Small intestine (tissue), 7 donors: ENCODE measurements around the gene RBMS1. TPM values are rescaled to one million over a fixed set of nuclear protein-coding genes. Genes with fewer than 3 reads are reported as not detected.
"Not testable (repeated sequence)": the region's sequence is repeated elsewhere in the genome, so short reads cannot be mapped to it uniquely, and the experiment has no call there.

Experiments used
- DNase-seq, 2 donors: peaks; one replicate each; pipeline versions ENCODE4 v3.0.0 to v3.0.0-alpha.2; 2013
- FAIRE-seq: peaks from 2 replicates; lab custom pipeline; 2012; peaks lifted over from hg19 to GRCh38; lab: Jason Lieb, UNC
- H3K27ac ChIP-seq, 3 donors: one replicate each; pipeline ENCODE4 v1.5.1; 2013; ENCODE audit warnings: low read length in 2 of 3, mild to moderate bottlenecking in 2 of 3, control low read depth in 1 of 3, inconsistent platforms in 1 of 3, low read depth in 1 of 3, moderate library complexity in 1 of 3
- H3K27me3 ChIP-seq, 3 donors: one replicate each; pipeline ENCODE4 v1.6.1; 2013; ENCODE audit warnings: low read length in 3 of 3, inconsistent platforms in 1 of 3; ENCODE audit not compliant: control insufficient read depth in 3 of 3, insufficient read depth in 3 of 3
- H3K36me3 ChIP-seq, 3 donors: one replicate each; pipeline ENCODE4 v1.6.1; 2013; ENCODE audit warnings: low read length in 3 of 3, inconsistent platforms in 1 of 3, low read depth in 1 of 3, mild to moderate bottlenecking in 1 of 3, moderate library complexity in 1 of 3; ENCODE audit not compliant: control insufficient read depth in 3 of 3, insufficient read depth in 2 of 3
- H3K4me1 ChIP-seq, 3 donors: one replicate each; pipeline ENCODE4 v1.6.1; 2013; ENCODE audit warnings: low read length in 2 of 3, inconsistent platforms in 1 of 3, low read depth in 1 of 3, mild to moderate bottlenecking in 1 of 3, moderate library complexity in 1 of 3; ENCODE audit not compliant: control insufficient read depth in 3 of 3, insufficient read depth in 2 of 3
- H3K4me3 ChIP-seq, 3 donors: one replicate each; pipeline ENCODE4 v1.5.1; 2013; ENCODE audit warnings: low read length in 3 of 3, control low read depth in 1 of 3, inconsistent platforms in 1 of 3, low read depth in 1 of 3, mild to moderate bottlenecking in 1 of 3, moderate library complexity in 1 of 3
- H3K9me3 ChIP-seq, 2 donors: one replicate each; pipeline ENCODE4 v1.6.1; 2013; ENCODE audit warnings: low read depth in 1 of 2, low read length in 1 of 2; ENCODE audit not compliant: control insufficient read depth in 2 of 2, insufficient read depth in 1 of 2
- WGBS, 3 donors: extraction: QIAGEN DNeasy Blood & Tissue Kit; methylation state at CpG; one replicate each; pipeline ENCODE4 v1.1.7; 2013; 5-methylcytosine and 5-hydroxymethylcytosine counted together
- polyA plus RNA-seq, 4 donors: library from polyadenylated mRNA; stranded (reverse) in 3 of 4; unstranded in 1 of 4; fragments of 200-250 nt in 3 of 4; fragments of 120-200 nt in 1 of 4; gene quantifications; one replicate each; pipeline versions ENCODE4 v1.2.1 to v1.2.3, GENCODE V29; 2013
- donor health status: healthy with polysubstance abuse.
- donor health status: control.
- donor health status: control.
- donor health status: Bipolar disorder and iron deficiency.
- donor health status: healthy.

The RBMS1 gene
- polyA plus RNA-seq, 4 donors, result 2.0 to 21.4 (median 10.1) TPM

- WGBS, 3 donors, result 73 to 86% (median 76%) methylated on average over 3 of the region's 3 CpGs
- FAIRE-seq, H3K27ac ChIP-seq, H3K9me3 ChIP-seq, H3K36me3 ChIP-seq, DNase-seq, H3K4me3 ChIP-seq, H3K27me3 ChIP-seq, H3K4me1 ChIP-seq: not testable (repeated sequence)
These were observed 71.7 kb downstream of the RBMS1 start for GRCh38 chr2:160421646-160422501.

- no peak for FAIRE-seq
- no peaks in the 10 kb centered on the region for H3K27me3 ChIP-seq
- no peaks in the 10 kb centered on the region for H3K36me3 ChIP-seq
- no peak overlapping the region for H3K27ac ChIP-seq
- 96 to 98% (median 96%) methylated on average over 4 of the region's 4 CpGs for WGBS, 3 donors
- no peaks in the 10 kb centered on the region for H3K9me3 ChIP-seq
- H3K4me3 ChIP-seq, result no peak overlapping the region
- no peak for DNase-seq
- H3K4me1 ChIP-seq, result peaks cover 0 to 8% (median 4%) of the 10 kb centered on the region in 3 donors
These were observed 72.9 kb downstream of the RBMS1 start for GRCh38 chr2:160420711-160421110.

GRCh38 chr2:160419776-160420505 is 73.7 kb downstream of the RBMS1 start:
- H3K27ac ChIP-seq, result peak overlapping the region in 1 of 3 donors; percentile 32
- no peak for DNase-seq
- FAIRE-seq, result no peak
- WGBS, 3 donors, result 68 to 85% (median 73%) methylated on average over 3 of the region's 3 CpGs
- no peaks in the 10 kb centered on the region for H3K27me3 ChIP-seq
- no peak overlapping the region for H3K4me3 ChIP-seq
- H3K9me3 ChIP-seq, result no peaks in the 10 kb centered on the region
- peaks cover 0 to 4% (median 0%) of the 10 kb centered on the region in 3 donors for H3K4me1 ChIP-seq
- no peaks in the 10 kb centered on the region for H3K36me3 ChIP-seq

GRCh38 chr2:160418853-160419252 is 74.8 kb downstream of the RBMS1 start:
- no peak overlapping the region for H3K27ac ChIP-seq
- DNase-seq (no peak), FAIRE-seq (peak; percentile 80)
- peaks cover 0 to 4% (median 0%) of the 10 kb centered on the region in 3 donors for H3K4me1 ChIP-seq
- no peaks in the 10 kb centered on the region for H3K9me3 ChIP-seq
- H3K27me3 ChIP-seq, result no peaks in the 10 kb centered on the region
- 19 to 57% (median 39%) methylated on average over 1 of the region's 1 CpG for WGBS, 3 donors
- H3K4me3 ChIP-seq, result no peak overlapping the region
- no peaks in the 10 kb centered on the region for H3K36me3 ChIP-seq

- Histone ChIP-seq H3K36me3 (no peaks in the 10 kb centered on the region), H3K4me3 (no peak overlapping the region), H3K27ac (no peak overlapping the region), H3K27me3 (no peaks in the 10 kb centered on the region), H3K9me3 (no peaks in the 10 kb centered on the region), H3K4me1 (peaks cover 0 to 3% (median 0%) of the 10 kb centered on the region in 3 donors)
- no peak for DNase-seq
- FAIRE-seq, result no peak
- WGBS, 3 donors, result 14 to 47% (median 34%) methylated on average over 1 of the region's 1 CpG
These were observed 75.2 kb downstream of the RBMS1 start for GRCh38 chr2:160418398-160418765.

GRCh38 chr2:160417745-160418397 is 75.7 kb downstream of the RBMS1 start:
- 81 to 88% (median 88%) methylated on average over 6 of the region's 6 CpGs for WGBS, 3 donors
- H3K4me1 ChIP-seq, result no peaks in the 10 kb centered on the region
- H3K36me3 ChIP-seq, result no peaks in the 10 kb centered on the region
- no peaks in the 10 kb centered on the region for H3K9me3 ChIP-seq
- DNase-seq (no peak), FAIRE-seq (no peak)
- H3K27me3 ChIP-seq, result no peaks in the 10 kb centered on the region
- H3K27ac ChIP-seq, result no peak overlapping the region
- H3K4me3 ChIP-seq, result no peak overlapping the region

GRCh38 chr2:160415991-160416390 is 77.6 kb downstream of the RBMS1 start:
- 77 to 84% (median 84%) methylated on average over 2 of the region's 2 CpGs for WGBS, 3 donors
- no peaks in the 10 kb centered on the region for H3K36me3 ChIP-seq
- DNase-seq (no peak), FAIRE-seq (no peak)
- H3K9me3 ChIP-seq, result no peaks in the 10 kb centered on the region
- H3K4me1 ChIP-seq, result peaks cover 0 to 7% (median 0%) of the 10 kb centered on the region in 3 donors
- H3K27me3 ChIP-seq, result no peaks in the 10 kb centered on the region
- H3K27ac ChIP-seq, result no peak overlapping the region
- no peak overlapping the region for H3K4me3 ChIP-seq

- H3K36me3 ChIP-seq, result no peaks in the 10 kb centered on the region
- H3K4me3 ChIP-seq, result no peak overlapping the region
- 68 to 88% (median 69%) methylated on average over 2 of the region's 2 CpGs for WGBS, 3 donors
- H3K27me3 ChIP-seq, result peaks cover 0 to 3% (median 0%) of the 10 kb centered on the region in 3 donors
- no peaks in the 10 kb centered on the region for H3K9me3 ChIP-seq
- H3K27ac ChIP-seq, result no peak overlapping the region
- DNase-seq (no peak), FAIRE-seq (no peak)
- H3K4me1 ChIP-seq, result peaks cover 0 to 8% (median 0%) of the 10 kb centered on the region in 3 donors
These were observed 81.7 kb downstream of the RBMS1 start for GRCh38 chr2:160411955-160412354.
